GM18517 (cell line): ENCODE results near the gene ARFGEF2.
"Not testable (repeated sequence)": the region's sequence is repeated elsewhere in the genome, so short reads cannot be mapped to it uniquely, and the experiment has no call there.

ENCODE experiments used
- ATAC-seq: cut with Tn5 transposase; IDR thresholded peaks from one replicate; pipeline ENCODE4 v1.9.1; 2021; ENCODE audit warnings: mild to moderate bottlenecking, moderate library complexity; ENCODE audit not compliant: unreplicated experiment

Gene ARFGEF2

GRCh38 chr20:48949304-48950170 lies 28.0 kb downstream of the ARFGEF2 start:
- no peak for ATAC-seq

GRCh38 chr20:48951041-48951440 lies 29.5 kb downstream of the ARFGEF2 start:
- ATAC-seq = no peak

- ATAC-seq = no peak
Observed at GRCh38 chr20:48951646-48952045, 30.1 kb downstream of the ARFGEF2 start.

- ATAC-seq = no peak
Observed at GRCh38 chr20:48952656-48953055, 31.1 kb downstream of the ARFGEF2 start.

- no peak for ATAC-seq
Observed at GRCh38 chr20:48953653-48954052, 32.1 kb downstream of the ARFGEF2 start.

- no peak for ATAC-seq
Observed at GRCh38 chr20:48956052-48956451, 34.5 kb downstream of the ARFGEF2 start.

- ATAC-seq = no peak
Observed at GRCh38 chr20:48957053-48957481, 35.6 kb downstream of the ARFGEF2 start.

GRCh38 chr20:48957533-48957932 lies 36.0 kb downstream of the ARFGEF2 start:
- no peak for ATAC-seq

GRCh38 chr20:48958743-48959142 lies 37.2 kb downstream of the ARFGEF2 start:
- no peak for ATAC-seq

- no peak for ATAC-seq
Observed at GRCh38 chr20:48959899-48960550, 38.5 kb downstream of the ARFGEF2 start.

GRCh38 chr20:48962421-48962820 lies 40.9 kb downstream of the ARFGEF2 start:
- no peak for ATAC-seq

- ATAC-seq = no peak
Observed at GRCh38 chr20:48962976-48963771, 41.7 kb downstream of the ARFGEF2 start.

GRCh38 chr20:48965189-48965910 lies 43.8 kb downstream of the ARFGEF2 start:
- ATAC-seq = no peak

- ATAC-seq = no peak
Observed at GRCh38 chr20:48970681-48971365, 49.3 kb downstream of the ARFGEF2 start.

GRCh38 chr20:48971956-48972355 lies 50.4 kb downstream of the ARFGEF2 start:
- no peak for ATAC-seq

- no peak for ATAC-seq
Observed at GRCh38 chr20:48972816-48973215, 51.3 kb downstream of the ARFGEF2 start.

GRCh38 chr20:48975955-48976354 lies 54.4 kb downstream of the ARFGEF2 start:
- no peak for ATAC-seq

- ATAC-seq = not testable (repeated sequence)
Observed at GRCh38 chr20:48979980-48980379, 58.5 kb downstream of the ARFGEF2 start.

- no peak for ATAC-seq
Observed at GRCh38 chr20:48983423-48984400, 62.2 kb downstream of the ARFGEF2 start.
